ENCODE data around the gene CFAP47.
A peak's percentile ranks its signal among the peaks of the same experiment; 100 is the strongest.
"Not testable (repeated sequence)": the region's sequence is repeated elsewhere in the genome, so short reads cannot be mapped to it uniquely, and the experiment has no call there.

The CFAP47 gene

DNA sequence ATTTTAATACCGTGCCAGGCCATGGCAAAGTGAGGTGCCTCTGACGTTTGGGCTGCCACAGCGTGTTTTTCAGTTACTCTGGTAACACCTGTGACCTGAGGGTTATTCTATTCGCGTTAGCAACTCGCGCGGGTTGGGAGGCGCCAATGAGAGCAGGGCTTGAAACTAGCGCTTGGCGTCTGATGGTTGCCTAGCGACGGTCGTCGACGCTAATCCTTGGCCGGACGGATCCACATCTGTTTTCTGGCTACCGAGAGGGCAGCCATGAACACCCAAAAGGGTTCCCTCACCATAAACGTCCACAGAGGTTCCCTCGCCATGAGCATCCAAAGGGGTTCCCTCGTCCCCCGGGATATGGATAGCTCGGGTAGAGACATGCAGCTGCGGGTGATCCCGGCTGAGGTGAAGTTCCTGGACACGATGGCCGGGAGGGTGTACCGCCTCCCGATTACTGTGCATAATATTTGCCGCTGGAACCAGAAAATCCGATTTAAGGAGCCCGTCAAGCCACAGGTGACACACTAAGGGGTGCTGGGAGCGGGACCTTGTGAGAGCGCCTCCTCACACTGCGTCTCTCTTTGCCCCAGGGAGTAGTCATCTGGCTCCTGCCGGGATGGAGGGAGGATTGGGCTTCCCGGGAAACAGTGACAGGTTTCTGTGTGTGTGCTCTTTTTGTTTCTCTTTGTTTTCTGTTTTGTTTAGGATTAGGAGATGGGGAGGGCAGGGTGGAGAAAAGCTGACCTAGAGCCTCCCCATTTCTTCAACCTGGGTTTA is at the start of gene CFAP47:
Gene CFAP47 (plus strand): TSS at position 199 of the 774 bp plus-strand sequence. CDS start 66 bp downstream, at position 265.
- DNase-seq, result peak; percentile 0 to 1

- no peak for DNase-seq
Observed at GRCh38 chrX:35880601-35881000, 38.9 kb upstream of the CFAP47 start.

DNA sequence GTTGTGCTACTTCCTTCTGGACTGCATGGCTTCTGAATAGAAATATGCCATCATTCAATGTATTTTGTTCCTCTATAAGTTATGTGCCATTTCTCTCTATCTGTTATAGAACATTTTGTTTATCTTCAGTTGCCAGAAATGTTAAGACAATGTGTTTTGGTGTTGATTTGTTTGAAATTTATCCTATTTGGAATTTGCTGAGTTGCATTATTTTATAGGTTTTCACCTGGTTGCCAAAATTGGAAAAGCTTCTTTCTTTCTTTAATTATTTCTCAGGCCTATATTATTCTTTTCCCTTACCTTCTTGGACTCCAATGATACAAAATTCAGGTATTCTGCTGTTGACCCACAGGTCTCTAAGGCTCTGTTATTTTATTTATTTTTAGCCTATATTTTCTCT is 33.4 kb upstream of the CFAP47 start:
- DNase-seq, result no peak

DNA sequence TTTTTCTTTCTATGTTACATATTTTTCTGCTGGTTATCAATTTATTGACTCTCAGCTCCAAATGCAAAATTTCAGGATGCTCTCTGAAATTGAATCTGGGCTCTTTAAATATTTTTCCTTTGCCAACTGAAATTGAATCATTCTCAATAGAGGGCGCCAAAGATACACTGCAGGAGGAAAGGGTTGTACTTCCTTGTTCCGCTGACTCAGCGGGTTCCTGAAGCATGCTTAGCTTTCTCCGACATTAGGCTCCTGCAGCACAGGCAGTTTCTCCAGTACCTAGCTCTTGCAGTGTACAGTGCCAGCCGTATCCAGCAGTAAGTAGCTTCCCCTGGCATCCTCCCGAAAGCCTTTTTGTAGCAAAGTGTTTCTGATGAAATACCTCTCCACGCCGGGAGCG is 28.8 kb upstream of the CFAP47 start:
- peak; percentile 3 to 4 for DNase-seq

DNA sequence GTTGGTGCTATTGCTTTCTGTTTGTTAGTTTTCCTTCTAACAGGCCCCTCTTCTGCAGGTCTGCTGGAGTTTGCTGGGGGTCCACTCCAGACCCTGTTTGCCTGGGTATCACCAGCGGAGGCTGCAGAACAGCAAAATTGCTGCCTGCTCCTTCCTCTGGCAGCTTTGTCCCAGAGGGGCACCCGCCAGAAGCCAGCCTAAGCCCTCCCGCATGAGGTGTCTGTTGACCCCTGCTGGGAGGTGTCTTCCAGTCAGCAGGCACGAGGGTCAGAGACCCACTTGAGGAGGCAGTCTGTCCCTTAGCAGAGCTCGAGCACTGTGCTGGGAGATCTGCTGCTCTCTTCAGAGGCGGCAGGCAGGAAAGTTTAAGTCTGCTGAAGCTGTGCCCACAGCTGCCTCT is 67.3 kb downstream of the CFAP47 start:
- not testable (repeated sequence) for DNase-seq

- no peak for DNase-seq
Observed at GRCh38 chrX:36007207-36007606, 87.7 kb downstream of the CFAP47 start.

DNA sequence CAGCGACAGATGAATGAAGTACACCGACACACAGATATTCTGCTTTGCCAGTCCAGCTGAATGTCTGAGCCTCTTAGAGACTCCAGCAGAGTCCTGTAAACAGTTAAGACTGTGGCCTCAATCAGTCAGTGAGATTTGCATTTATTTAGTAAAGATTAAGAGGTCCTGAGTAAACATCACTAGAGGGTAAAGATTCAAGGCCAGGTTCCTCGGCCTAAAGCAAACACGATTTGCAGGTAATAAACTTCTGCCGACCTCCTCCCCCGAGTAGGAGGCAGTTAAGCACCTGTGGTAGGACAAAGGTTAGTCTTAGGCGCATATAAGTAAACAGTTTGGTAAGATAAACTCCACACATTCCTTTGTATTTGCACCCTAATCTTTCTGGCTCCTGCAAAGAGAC is 99.6 kb downstream of the CFAP47 start:
- no peak for DNase-seq

DNA sequence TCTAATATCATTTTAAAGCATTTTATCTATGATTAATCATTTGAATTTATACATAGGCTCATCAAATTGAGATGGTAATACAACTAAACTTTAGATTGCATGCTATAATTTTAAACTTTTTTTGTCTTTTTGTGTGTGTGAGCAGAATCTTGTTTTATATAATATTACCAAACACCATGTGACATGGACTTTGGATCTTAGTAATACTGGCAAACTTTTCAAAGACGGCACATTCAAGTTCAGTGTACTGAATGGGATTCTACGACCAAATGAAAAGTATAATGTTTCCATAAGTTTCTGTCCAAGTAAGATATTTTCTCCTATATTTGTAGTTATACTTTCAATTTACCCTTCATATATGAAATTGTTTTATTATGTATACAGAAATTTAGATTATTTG is 116.0 kb downstream of the CFAP47 start:
- DNase-seq, result no peak

- no peak for DNase-seq
Observed at GRCh38 chrX:36062778-36063177, 143.2 kb downstream of the CFAP47 start.

GRCh38 chrX:36071061-36071460 is 151.5 kb downstream of the CFAP47 start:
- DNase-seq, result no peak

- not testable (repeated sequence) for DNase-seq
Observed at GRCh38 chrX:36075009-36075408, 155.5 kb downstream of the CFAP47 start.

DNA sequence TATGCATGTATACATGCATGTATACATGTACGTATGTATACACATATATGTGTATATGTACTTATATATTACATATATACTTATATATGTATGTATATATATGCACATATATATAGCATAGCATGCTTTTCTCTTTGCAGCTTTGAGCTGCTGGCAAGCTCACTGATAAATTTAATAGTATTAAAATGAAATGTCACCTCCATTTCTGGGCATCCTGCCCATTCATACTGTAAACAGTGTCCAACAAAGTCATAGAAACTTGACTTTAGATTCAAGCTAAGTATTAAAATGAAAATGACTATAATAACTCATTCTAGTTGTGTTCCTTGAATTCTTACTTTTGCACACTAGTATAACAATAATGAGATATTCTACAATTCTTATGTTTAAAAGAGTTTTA is 163.7 kb downstream of the CFAP47 start:
- no peak for DNase-seq

GRCh38 chrX:36087366-36087765 is 167.8 kb downstream of the CFAP47 start:
- no peak for DNase-seq

DNA sequence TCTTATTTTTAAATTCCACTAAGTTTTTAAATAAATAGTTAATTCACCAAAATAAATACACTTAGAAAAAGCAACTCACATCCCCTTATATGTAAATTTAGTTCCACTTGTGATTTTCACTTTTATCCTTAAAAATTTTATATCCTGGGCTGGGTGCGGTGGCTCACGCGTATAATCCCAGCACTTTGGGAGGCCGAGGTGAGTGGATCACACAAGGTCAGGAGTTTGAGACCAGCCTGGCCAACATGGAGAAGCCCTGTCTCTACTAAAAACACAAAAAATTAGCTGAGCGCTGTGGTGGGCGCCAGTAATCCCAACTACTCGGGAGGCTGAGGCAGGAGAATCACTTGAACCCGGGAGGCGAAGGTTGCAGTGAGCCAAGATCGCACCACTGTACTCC is 169.4 kb downstream of the CFAP47 start:
- not testable (repeated sequence) for DNase-seq

- DNase-seq, result no peak
Observed at GRCh38 chrX:36102425-36102824, 182.9 kb downstream of the CFAP47 start.

DNA sequence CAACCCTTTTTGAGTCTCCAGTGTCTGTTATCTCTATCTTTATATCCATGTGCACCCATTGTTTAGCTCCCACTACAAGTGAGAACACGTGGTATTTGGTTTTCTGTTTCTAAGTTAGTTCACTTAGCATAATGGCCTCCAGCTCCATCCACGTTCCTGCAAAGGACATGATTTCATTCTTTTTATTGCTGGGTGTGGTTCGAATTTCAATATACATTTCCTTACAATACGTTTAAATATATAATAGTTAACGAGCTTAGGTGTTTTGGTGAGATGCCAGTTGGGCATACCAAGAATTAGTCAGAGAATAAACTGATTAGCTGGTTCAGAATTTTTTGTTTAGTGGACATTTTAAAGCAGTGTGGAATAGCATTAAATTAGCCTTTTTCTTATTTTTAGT is 196.7 kb downstream of the CFAP47 start:
- DNase-seq, result no peak

DNA sequence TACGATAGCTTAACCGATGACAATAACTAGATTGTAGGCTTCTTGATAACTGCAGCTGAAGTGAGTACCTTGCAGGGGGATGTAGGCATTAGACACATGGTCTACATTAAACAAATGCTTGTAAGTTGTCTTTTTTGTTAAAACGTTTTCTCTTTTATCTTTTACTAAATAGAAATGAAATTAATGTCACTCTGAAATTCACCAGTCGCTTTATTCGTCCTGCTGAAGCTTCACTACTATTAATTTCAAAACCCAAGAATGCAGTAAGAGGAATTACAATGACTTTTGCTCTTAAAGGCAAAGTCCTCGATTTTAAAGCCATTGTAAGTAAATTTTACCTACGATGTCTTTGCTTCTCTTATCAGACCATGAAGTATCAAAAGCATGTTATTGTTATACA is 239.7 kb downstream of the CFAP47 start:
- no peak for DNase-seq

DNA sequence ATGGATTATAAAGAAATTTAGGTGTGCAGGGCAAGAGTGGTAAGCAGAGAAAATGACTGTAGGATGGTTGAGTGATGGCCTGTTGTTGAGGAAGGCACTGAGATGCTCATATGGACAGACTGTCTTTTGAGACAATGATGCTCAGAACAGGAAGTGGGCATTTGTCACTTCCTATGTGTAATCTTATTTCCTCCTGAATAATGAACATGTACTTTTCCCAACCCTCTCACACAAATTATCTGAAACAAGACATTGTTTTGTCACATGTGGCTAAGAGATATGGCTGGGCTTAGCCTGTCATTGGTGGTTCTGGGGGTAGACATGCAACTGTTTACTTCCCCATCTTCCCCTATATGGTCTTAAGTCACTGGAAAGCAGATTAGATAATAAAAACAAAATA is 240.5 kb downstream of the CFAP47 start:
- no peak for DNase-seq

DNA sequence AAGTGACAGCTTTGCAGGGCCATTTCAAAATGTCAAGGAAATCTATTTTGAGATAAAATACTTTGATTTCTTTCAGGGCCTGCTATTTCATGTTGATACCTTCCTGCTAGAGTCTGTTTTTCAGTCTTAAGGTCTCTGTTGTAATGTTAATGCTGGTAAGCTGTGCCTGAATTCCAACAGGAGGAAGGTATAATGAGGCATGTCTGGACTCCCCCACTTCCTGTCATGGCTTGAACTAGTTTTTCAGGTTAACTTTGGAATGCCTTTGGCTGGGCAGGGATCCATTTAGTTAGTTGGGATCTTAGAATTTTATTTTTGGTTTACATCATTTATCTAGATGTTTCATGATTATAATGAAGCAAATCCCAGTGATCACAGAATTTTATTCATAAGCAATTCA is 279.0 kb downstream of the CFAP47 start:
- no peak for DNase-seq

DNA sequence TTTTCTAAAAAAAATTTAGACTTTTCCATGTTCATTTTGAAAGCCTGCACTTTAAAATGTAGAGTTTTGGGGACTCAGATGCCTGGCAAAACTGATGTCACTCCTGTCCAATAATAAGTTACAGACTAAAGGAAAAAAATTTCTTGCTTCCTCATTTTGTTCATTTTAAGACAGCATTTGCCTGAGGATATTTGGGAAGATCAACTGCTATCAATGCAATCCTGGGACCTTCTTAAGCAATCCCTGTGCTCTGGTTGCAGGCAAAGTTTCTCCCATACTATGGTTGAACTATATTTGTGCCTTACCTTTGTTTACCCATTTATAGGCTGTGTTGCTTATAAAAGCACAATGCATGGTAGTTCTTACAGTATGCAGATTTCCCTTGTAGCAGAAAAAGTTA is 280.4 kb downstream of the CFAP47 start:
- DNase-seq, result no peak

GRCh38 chrX:36214924-36215323 is 295.4 kb downstream of the CFAP47 start:
- peak; percentile 13 to 37 for DNase-seq

- DNase-seq, result no peak
Observed at GRCh38 chrX:36218801-36219200, 299.3 kb downstream of the CFAP47 start.

GRCh38 chrX:36234840-36235528 is 315.4 kb downstream of the CFAP47 start:
- not testable (repeated sequence) for DNase-seq

- DNase-seq, result no peak
Observed at GRCh38 chrX:36241397-36241796, 321.9 kb downstream of the CFAP47 start.

- no peak for DNase-seq
Observed at GRCh38 chrX:36266155-36266554, 346.6 kb downstream of the CFAP47 start.

Data from NCI-H1930 (cell line).